ENCODE data around the gene ESYT2.

ESYT2 gene

DNA sequence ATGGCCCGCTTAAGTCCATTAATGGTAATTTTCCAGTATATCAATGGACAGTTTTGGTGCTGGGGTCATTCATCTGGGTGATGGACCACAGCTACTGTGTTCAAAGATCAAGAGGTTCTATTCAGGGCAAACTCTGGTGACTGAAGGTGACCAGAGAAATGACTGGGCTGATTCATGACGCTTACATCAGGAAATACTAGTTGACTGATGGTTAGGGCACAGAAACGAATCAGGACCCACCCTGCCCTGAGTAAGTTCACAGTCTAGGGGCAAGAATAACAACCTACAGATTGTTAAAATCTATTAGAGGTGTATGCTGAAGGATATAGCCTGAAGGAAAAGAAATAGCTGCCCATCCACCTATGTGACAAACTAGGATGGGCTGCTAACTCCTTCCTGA is 134.3 kb downstream of the ESYT2 start:
- H3K4me1 ChIP-seq (ENCODE audit: insufficient read depth, poor library complexity, severe bottlenecking), result no peaks in the 10 kb centered on the region
- TF ChIP-seq, protein P1, sequence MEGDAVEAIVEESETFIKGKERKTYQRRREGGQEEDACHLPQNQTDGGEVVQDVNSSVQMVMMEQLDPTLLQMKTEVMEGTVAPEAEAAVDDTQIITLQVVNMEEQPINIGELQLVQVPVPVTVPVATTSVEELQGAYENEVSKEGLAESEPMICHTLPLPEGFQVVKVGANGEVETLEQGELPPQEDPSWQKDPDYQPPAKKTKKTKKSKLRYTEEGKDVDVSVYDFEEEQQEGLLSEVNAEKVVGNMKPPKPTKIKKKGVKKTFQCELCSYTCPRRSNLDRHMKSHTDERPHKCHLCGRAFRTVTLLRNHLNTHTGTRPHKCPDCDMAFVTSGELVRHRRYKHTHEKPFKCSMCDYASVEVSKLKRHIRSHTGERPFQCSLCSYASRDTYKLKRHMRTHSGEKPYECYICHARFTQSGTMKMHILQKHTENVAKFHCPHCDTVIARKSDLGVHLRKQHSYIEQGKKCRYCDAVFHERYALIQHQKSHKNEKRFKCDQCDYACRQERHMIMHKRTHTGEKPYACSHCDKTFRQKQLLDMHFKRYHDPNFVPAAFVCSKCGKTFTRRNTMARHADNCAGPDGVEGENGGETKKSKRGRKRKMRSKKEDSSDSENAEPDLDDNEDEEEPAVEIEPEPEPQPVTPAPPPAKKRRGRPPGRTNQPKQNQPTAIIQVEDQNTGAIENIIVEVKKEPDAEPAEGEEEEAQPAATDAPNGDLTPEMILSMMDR (IDR thresholded peaks at IDR 0.05; ENCODE audit: poor library complexity, severe bottlenecking), result no peak
- H3K27ac ChIP-seq (ENCODE audit: poor library complexity, severe bottlenecking), result no peak overlapping the region
- no peak overlapping the region for H3K4me3 ChIP-seq (ENCODE audit: severe bottlenecking)
- no peaks in the 10 kb centered on the region for H3K27me3 ChIP-seq (ENCODE audit: insufficient read depth, poor library complexity, severe bottlenecking)
- no peak for ATAC-seq (ENCODE audit: low read depth)
- H3K9me3 ChIP-seq (ENCODE audit: severe bottlenecking), result no peaks in the 10 kb centered on the region
- no peak for DNase-seq (ENCODE audit: low spot score)
- H3K36me3 ChIP-seq (ENCODE audit: low read depth), result peaks cover 70% of the 10 kb centered on the region

DNA sequence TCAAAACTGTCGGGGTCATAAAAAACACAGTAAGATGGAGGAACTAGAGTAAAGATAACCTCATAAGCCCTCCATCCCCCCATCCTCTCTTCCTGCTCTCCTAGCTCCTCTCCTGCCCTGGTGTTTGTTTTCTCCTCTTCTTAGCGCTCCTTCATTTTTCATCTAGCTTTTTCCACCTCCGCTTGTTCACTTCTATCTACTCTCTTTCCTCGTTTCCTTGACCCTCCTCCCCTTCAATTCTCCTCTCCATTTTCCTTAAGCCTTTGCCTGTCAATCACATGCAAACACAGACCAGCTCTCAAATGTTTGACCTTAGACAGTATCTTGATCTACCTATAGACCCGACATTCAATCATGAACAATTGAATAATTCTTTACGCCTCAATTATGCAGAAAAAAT is 134.7 kb downstream of the ESYT2 start:
- Histone ChIP-seq H3K36me3 (ENCODE audit: low read depth) (peaks cover 70% of the 10 kb centered on the region), H3K4me3 (ENCODE audit: severe bottlenecking) (no peak overlapping the region), H3K27ac (ENCODE audit: poor library complexity, severe bottlenecking) (no peak overlapping the region), H3K27me3 (ENCODE audit: insufficient read depth, poor library complexity, severe bottlenecking) (no peaks in the 10 kb centered on the region), H3K4me1 (ENCODE audit: insufficient read depth, poor library complexity, severe bottlenecking) (no peaks in the 10 kb centered on the region), H3K9me3 (ENCODE audit: severe bottlenecking) (no peaks in the 10 kb centered on the region)
- TF ChIP-seq, protein P1 (IDR thresholded peaks at IDR 0.05; ENCODE audit: poor library complexity, severe bottlenecking), result no peak
- DNase-seq (ENCODE audit: low spot score) (no peak), ATAC-seq (ENCODE audit: low read depth) (no peak)

GRCh38 chr7:158689488-158689887 is 139.8 kb downstream of the ESYT2 start:
- ATAC-seq (ENCODE audit: low read depth) (no peak), DNase-seq (ENCODE audit: low spot score) (no peak)
- H3K9me3 ChIP-seq (ENCODE audit: severe bottlenecking), result no peaks in the 10 kb centered on the region
- no peaks in the 10 kb centered on the region for H3K27me3 ChIP-seq (ENCODE audit: insufficient read depth, poor library complexity, severe bottlenecking)
- TF ChIP-seq, protein P1 (IDR thresholded peaks at IDR 0.05; ENCODE audit: poor library complexity, severe bottlenecking), result no peak
- H3K36me3 ChIP-seq (ENCODE audit: low read depth), result peaks cover 86% of the 10 kb centered on the region
- H3K4me3 ChIP-seq (ENCODE audit: severe bottlenecking), result no peak overlapping the region
- H3K27ac ChIP-seq (ENCODE audit: poor library complexity, severe bottlenecking), result no peak overlapping the region
- no peaks in the 10 kb centered on the region for H3K4me1 ChIP-seq (ENCODE audit: insufficient read depth, poor library complexity, severe bottlenecking)

DNA sequence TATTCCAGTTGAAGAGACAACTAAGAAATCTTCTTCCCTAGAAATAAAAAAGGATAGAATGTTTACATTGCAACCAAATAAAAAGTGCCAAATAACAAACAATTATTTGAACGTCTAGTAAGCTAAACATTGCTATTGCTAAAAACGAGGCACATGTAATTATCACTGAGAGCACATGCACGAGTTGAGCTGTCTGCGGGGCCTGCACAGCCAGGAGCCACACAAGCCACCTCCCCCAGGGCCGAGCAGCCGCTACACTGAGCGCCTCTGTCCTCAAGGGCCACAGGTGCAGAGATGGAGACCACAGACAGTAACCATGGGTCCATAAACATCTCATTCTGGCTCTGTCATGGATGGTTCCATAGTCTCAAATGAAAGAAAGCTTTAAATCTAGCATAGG is 141.9 kb downstream of the ESYT2 start:
- Histone ChIP-seq H3K36me3 (ENCODE audit: low read depth) (peaks cover 100% of the 10 kb centered on the region), H3K4me3 (ENCODE audit: severe bottlenecking) (no peak overlapping the region), H3K9me3 (ENCODE audit: severe bottlenecking) (no peaks in the 10 kb centered on the region), H3K4me1 (ENCODE audit: insufficient read depth, poor library complexity, severe bottlenecking) (no peaks in the 10 kb centered on the region), H3K27ac (ENCODE audit: poor library complexity, severe bottlenecking) (no peak overlapping the region), H3K27me3 (ENCODE audit: insufficient read depth, poor library complexity, severe bottlenecking) (no peaks in the 10 kb centered on the region)
- TF ChIP-seq, protein P1 (IDR thresholded peaks at IDR 0.05; ENCODE audit: poor library complexity, severe bottlenecking), result no peak
- no peak for DNase-seq (ENCODE audit: low spot score)
- no peak for ATAC-seq (ENCODE audit: low read depth)

DNA sequence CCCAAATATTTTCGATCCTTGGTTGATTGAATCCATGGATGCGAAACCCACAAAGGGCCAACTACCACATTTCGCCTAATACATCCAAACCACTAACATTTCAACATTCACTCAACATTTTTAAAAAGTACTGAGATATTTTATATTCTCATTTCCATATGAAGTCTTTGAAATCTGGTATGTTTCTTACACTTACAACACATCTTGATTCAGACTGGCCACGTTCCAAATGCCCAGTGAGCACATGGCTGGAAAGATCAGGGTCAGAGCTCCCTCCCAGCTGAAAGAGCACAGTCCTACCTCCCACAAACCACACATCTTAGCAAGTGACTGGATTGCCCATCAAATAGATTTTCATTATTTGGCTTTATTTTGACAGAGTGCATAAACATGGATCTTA is 143.6 kb downstream of the ESYT2 start:
- Histone ChIP-seq H3K4me3 (ENCODE audit: severe bottlenecking) (no peak overlapping the region), H3K9me3 (ENCODE audit: severe bottlenecking) (no peaks in the 10 kb centered on the region), H3K36me3 (ENCODE audit: low read depth) (peaks cover 98% of the 10 kb centered on the region), H3K27ac (ENCODE audit: poor library complexity, severe bottlenecking) (no peak overlapping the region), H3K27me3 (ENCODE audit: insufficient read depth, poor library complexity, severe bottlenecking) (no peaks in the 10 kb centered on the region), H3K4me1 (ENCODE audit: insufficient read depth, poor library complexity, severe bottlenecking) (no peaks in the 10 kb centered on the region)
- DNase-seq (ENCODE audit: low spot score) (no peak), ATAC-seq (ENCODE audit: low read depth) (no peak)
- TF ChIP-seq, protein P1 (IDR thresholded peaks at IDR 0.05; ENCODE audit: poor library complexity, severe bottlenecking), result no peak

All from RWPE2 (cell line).